Urinary bladder (tissue), 4 donors: ENCODE data around the gene SIGLEC12. TPM values are rescaled to one million over a fixed set of nuclear protein-coding genes. Genes with fewer than 3 reads are reported as not detected.

Experiments
- DNase-seq: peaks from one replicate; pipeline ENCODE4 v3.0.0-alpha.2; 2015; ENCODE audit errors: extremely low spot score
- H3K27ac ChIP-seq: one replicate; pipeline ENCODE4 v1.5.1; 2013; ENCODE audit warnings: low read depth, mild to moderate bottlenecking, moderate library complexity
- H3K36me3 ChIP-seq: one replicate; pipeline ENCODE4 v1.6.1; 2013; ENCODE audit warnings: mild to moderate bottlenecking, moderate library complexity; ENCODE audit not compliant: insufficient read depth
- H3K4me1 ChIP-seq: one replicate; pipeline ENCODE4 v1.6.1; 2013; ENCODE audit warnings: mild to moderate bottlenecking, moderate library complexity; ENCODE audit not compliant: insufficient read depth
- H3K4me3 ChIP-seq: one replicate; pipeline ENCODE4 v1.5.1; 2013; ENCODE audit warnings: low read depth, low read length
- WGBS: extraction: QIAGEN DNeasy Blood & Tissue Kit; methylation state at CpG from one replicate; pipeline ENCODE4 v1.1.7; 2013; 5-methylcytosine and 5-hydroxymethylcytosine counted together
- polyA plus RNA-seq: library from polyadenylated mRNA; stranded (reverse); fragments of 200-250 nt; gene quantifications from one replicate; pipeline ENCODE4 v1.2.3, GENCODE V29; 2013
- total RNA-seq: library from RNA; depleted of rRNA; stranded (reverse); fragments of >200 nt; gene quantifications from one replicate; pipeline ENCODE4 v1.2.3, GENCODE V29; 2014
- donor health status: healthy with polysubstance abuse.
- donor health status: healthy.

Gene SIGLEC12
- 0.11 TPM for total RNA-seq
- 0.37 TPM for polyA plus RNA-seq

DNA sequence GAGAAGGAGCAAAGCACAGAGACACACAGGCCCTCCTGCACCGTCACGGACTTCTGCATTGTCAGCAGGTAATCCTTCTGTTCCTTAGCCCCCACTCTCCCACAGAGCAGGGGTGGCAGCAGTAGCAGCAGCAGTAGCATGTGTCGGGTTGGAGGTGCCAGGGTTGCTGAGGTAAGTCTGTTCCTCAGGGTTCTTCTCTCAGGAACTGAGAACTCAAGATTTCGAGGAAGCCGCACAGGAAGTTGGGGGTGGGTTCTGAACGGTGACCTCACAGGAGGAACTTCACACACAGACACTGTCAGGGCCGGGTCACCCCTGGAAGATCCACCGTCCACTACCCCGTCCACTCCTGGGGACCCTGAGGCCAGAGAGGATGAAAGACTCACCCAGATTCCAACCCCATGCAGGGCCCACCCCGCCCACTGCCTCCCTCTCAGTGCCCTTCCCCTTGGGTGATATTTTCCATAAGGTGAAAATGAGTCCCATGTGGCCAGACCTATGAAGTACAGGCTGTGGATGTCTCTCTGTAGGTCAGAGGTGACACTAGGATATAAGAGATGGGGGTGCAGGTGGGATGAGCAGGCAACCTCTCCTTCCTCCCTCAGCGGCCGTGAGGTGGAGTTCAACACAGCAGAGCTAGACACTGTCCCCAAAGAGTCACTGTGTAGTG, at the start of gene SIGLEC12:
Gene SIGLEC12, minus strand, starts transcription at position 207 of the 670 bp plus-strand sequence. Its CDS starts 67 bp downstream, at position 140.
- Histone ChIP-seq H3K27ac (no peak within 1 kb of the TSS), H3K4me1 (no peaks in the 10 kb centered on the region), H3K4me3 (no peak within 1 kb of the TSS), H3K36me3 (no peaks in the 10 kb centered on the region)
- 63% methylated on average over 12 of the region's 12 CpGs for whole genome bisulfite sequencing
- DNase-seq, result no peak

- H3K4me3 ChIP-seq, result no peak overlapping the region
- 77% methylated on average over 20 of the region's 20 CpGs for WGBS
- H3K27ac ChIP-seq, result no peak overlapping the region
- no peaks in the 10 kb centered on the region for H3K4me1 ChIP-seq
- DNase-seq, result no peak
- H3K36me3 ChIP-seq, result no peaks in the 10 kb centered on the region
Measured at GRCh38 chr19:51550848-51551672, 49.5 kb upstream of the SIGLEC12 start.

DNA sequence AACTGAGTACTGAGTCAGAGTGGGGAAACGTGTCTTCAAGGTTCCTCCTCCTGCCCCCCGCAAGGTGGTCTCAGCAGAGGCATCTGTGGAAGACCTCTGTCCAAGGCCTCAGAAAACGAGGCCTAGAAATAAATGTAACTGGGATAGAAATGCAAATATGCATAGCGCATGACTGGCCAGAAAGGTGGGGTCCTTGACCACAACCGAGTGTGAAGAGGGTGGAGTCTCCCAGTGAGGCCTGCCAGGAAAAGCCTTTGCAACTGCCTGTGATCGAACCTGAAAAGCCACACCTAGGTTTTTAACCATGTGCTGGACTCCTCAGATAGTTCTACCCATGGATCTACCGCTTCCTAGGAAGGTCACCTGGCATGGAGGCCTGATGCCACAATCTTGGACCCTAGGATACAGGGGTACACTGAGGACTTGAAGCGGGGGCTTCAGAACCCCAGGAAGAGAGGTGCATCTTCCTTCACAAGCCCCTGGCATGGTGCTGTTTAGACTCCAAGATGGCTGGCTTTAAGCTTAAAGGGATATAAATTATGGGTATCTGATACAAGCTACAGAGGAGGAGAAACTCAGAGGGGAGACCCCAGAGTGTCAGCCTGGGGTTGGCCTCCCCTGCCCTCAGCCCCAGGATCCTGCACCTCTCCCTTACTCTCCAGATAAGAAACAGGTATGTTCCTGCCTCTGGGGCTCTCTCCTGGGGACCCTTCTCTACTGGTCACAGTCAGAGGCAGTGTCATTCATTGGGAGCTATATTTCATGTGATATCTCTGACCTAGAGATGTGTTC, 48.1 kb upstream of the SIGLEC12 start:
- H3K4me3 ChIP-seq, result no peak overlapping the region
- 61% methylated on average over 8 of the region's 8 CpGs for WGBS
- no peak overlapping the region for H3K27ac ChIP-seq

DNA sequence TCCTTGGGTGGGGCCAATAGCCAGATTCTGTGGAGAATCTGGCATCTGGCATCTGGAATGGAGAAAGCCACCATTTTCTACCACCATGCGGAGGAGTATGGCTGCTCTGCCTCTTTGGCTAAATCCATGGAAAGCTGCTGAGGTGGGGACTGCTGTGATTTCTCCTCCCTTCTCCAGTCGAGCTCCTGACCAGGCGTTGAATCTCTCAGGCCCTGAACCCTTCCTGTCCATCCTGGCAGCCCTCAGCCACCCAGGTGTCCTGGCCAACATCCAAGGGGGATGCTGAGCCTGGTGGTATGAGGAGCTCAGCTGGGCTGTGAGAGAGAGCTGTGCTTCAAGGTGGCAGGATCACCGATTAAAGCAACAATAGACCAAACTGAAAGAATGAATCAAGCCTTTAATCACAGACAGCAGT, 47.3 kb upstream of the SIGLEC12 start:
- no peaks in the 10 kb centered on the region for H3K4me1 ChIP-seq
- H3K27ac ChIP-seq, result no peak overlapping the region
- 72% methylated on average over 4 of the region's 4 CpGs for WGBS
- no peaks in the 10 kb centered on the region for H3K36me3 ChIP-seq
- no peak overlapping the region for H3K4me3 ChIP-seq
- no peak for DNase-seq

More for the DNA sequence above, 48.1 kb upstream of the SIGLEC12 start:
- Histone ChIP-seq H3K4me1 (no peaks in the 10 kb centered on the region), H3K36me3 (no peaks in the 10 kb centered on the region)
- DNase-seq, result no peak

- Histone ChIP-seq H3K4me3 (no peak overlapping the region), H3K36me3 (no peaks in the 10 kb centered on the region), H3K4me1 (no peaks in the 10 kb centered on the region), H3K27ac (no peak overlapping the region)
- WGBS, result 62% methylated on average over 5 of the region's 5 CpGs
- no peak for DNase-seq
Measured at GRCh38 chr19:51548213-51548651, 46.6 kb upstream of the SIGLEC12 start.

- H3K27ac ChIP-seq, result no peak overlapping the region
- no peak overlapping the region for H3K4me3 ChIP-seq
- no peak for DNase-seq
- H3K4me1 ChIP-seq, result no peaks in the 10 kb centered on the region
- H3K36me3 ChIP-seq, result no peaks in the 10 kb centered on the region
- WGBS, result 38% methylated on average over 7 of the region's 7 CpGs
Measured at GRCh38 chr19:51547397-51548212, 46.0 kb upstream of the SIGLEC12 start.

- no peak overlapping the region for H3K4me3 ChIP-seq
- WGBS, result 68% methylated on average over 10 of the region's 10 CpGs
- no peak for DNase-seq
Measured at GRCh38 chr19:51546650-51547396, 45.2 kb upstream of the SIGLEC12 start.

GRCh38 chr19:51546107-51546649, 44.6 kb upstream of the SIGLEC12 start:
- Histone ChIP-seq H3K4me1 (no peaks in the 10 kb centered on the region), H3K36me3 (no peaks in the 10 kb centered on the region), H3K27ac (no peak overlapping the region), H3K4me3 (no peak overlapping the region)
- DNase-seq, result no peak
- 65% methylated on average over 5 of the region's 5 CpGs for WGBS

More at GRCh38 chr19:51546650-51547396, 45.2 kb upstream of the SIGLEC12 start:
- Histone ChIP-seq H3K4me1 (no peaks in the 10 kb centered on the region), H3K36me3 (no peaks in the 10 kb centered on the region), H3K27ac (no peak overlapping the region)

DNA sequence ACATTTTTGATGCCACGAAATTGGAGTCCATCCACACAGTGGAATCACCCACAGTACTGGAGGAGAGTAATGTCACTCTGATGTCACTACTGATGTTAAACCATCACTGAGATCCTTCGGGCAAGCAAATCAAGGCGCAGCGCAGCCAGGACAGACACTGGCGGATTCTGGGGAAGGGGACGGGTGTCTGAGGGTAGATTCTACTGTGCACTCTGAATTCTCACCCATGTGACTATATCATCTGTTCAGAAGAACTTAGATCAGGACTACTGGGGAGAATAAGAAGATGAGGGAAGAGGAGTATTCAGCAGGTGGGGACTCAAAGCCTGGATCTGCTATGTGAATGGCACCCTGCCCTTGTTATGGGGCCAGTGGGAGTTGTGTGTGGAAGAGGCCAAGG, 42.4 kb upstream of the SIGLEC12 start:
- Histone ChIP-seq H3K4me1 (no peaks in the 10 kb centered on the region), H3K4me3 (no peak overlapping the region), H3K36me3 (no peaks in the 10 kb centered on the region), H3K27ac (no peak overlapping the region)
- 81% methylated on average over 6 of the region's 6 CpGs for WGBS
- DNase-seq, result no peak

- Histone ChIP-seq H3K4me3 (no peak overlapping the region), H3K4me1 (no peaks in the 10 kb centered on the region), H3K36me3 (no peaks in the 10 kb centered on the region), H3K27ac (no peak overlapping the region)
- WGBS, result 62% methylated on average over 5 of the region's 5 CpGs
- no peak for DNase-seq
Measured at GRCh38 chr19:51542699-51543098, 41.1 kb upstream of the SIGLEC12 start.

DNA sequence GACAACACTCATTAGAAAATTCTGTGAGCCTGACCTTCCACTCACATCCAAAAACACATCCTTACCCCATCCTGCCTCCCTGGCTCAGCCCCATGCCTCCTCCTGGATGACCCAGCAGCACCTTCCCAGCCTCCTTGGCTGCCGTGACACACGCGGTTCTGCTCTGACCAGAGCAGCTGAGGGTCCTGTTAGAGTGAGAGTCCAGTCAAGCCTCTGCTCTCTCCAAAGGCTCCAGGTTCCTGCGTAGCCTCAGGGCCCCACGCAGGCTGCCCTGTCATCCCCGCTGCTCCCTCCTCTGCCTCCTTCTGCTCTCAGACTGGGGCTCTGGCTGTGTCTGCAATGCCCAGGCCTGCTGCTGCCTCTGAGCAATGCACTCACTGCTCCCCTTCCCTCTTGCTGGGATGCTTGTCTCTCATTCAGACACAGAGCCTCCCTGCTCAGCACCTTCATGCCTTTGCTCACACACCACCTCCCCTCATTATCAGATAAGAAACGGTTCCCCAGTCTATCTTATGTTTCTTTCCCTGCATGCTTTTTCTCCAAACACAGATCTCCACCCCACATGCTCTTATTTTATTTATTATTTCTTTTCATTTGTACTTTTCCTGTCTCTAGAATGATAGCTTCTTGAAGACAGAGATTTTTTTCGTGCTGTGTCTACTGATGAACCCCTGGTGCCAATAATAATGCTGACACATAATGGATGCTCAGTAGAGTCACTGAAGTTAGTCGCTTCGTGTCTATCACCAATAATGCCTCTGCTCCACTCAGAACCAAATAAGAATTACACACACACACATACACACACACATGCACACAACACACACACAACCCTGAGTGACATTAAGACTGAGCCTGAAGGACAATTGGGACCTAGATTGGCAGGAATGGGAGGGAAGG, 40.1 kb upstream of the SIGLEC12 start:
- 53% methylated on average over 10 of the region's 10 CpGs for WGBS
- no peak overlapping the region for H3K27ac ChIP-seq
- H3K4me3 ChIP-seq, result no peak overlapping the region
- no peak for DNase-seq
- H3K36me3 ChIP-seq, result no peaks in the 10 kb centered on the region
- H3K4me1 ChIP-seq, result no peaks in the 10 kb centered on the region
